ENCODE data around the gene SLC66A3. TPM values are rescaled to one million over a fixed set of nuclear protein-coding genes. Genes with fewer than 3 reads are reported as not detected.

SLC66A3 gene
- polyA plus RNA-seq, 1 donor from 2014 or later: 7.0 TPM

DNA sequence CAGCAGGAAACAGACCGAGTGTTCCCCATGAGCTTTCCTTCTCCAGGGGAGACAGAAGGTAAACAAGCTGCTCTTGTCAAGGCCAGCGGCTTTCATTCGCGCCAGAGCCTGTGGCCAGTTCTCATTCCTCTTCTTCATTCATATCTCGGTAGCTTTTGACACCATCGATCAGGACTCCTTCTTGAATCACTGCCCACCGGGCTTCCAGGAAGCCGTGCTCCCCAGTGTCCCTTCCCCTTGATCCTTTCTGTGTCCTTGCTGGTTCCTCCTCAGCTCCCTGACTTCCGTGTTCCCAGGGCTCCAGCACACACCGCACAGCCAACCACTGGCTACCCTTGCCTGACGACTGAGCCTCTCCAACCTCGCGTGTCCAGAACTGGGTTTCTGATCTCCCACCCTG is 14.1 kb downstream of the SLC66A3 start:
- no peak overlapping the region for H3K4me2 ChIP-seq (ENCODE audit: low read length)
- no peaks in the 10 kb centered on the region for H3K9me2 ChIP-seq (ENCODE audit: insufficient read depth, low read length)
- no peaks in the 10 kb centered on the region for H3K27me3 ChIP-seq (ENCODE audit: insufficient read depth, low read depth, low read length)
- no peaks in the 10 kb centered on the region for H3F3A ChIP-seq (ENCODE audit: insufficient read depth, low read length, poor library complexity, severe bottlenecking)
- H3K9ac ChIP-seq (ENCODE audit: low read length): no peak overlapping the region
- no peaks in the 10 kb centered on the region for H3K79me2 ChIP-seq (replicated peaks; ENCODE audit: insufficient read depth, low read length)
- H4K20me1 ChIP-seq (ENCODE audit: insufficient read depth): no peaks in the 10 kb centered on the region
- no peak overlapping the region for H3K4me3 ChIP-seq (ENCODE audit: low read length)
- no peaks in the 10 kb centered on the region for H3K36me3 ChIP-seq (ENCODE audit: insufficient read depth, low read length)
- no peaks in the 10 kb centered on the region for H3K9me3 ChIP-seq (ENCODE audit: low read length)
- TF ChIP-seq EZH2 (IDR thresholded peaks at IDR 0.05; ENCODE audit: borderline replicate concordance, insufficient read depth, low read length, poor library complexity, severe bottlenecking) (no peak), MXI1 (conservative IDR thresholded peaks at IDR 0.05; ENCODE audit: poor library complexity, severe bottlenecking) (no peak), EP300 (conservative IDR thresholded peaks at IDR 0.05; ENCODE audit: poor library complexity, severe bottlenecking) (no peak), SMC3 (conservative IDR thresholded peaks at IDR 0.05; ENCODE audit: poor library complexity) (no peak), RAD21 (conservative IDR thresholded peaks at IDR 0.05) (no peak), TAF1 (IDR thresholded peaks at IDR 0.05; ENCODE audit: low read depth) (no peak), POLR2AphosphoS5 (IDR thresholded peaks at IDR 0.05) (no peak)
- TF ChIP-seq, protein P1, sequence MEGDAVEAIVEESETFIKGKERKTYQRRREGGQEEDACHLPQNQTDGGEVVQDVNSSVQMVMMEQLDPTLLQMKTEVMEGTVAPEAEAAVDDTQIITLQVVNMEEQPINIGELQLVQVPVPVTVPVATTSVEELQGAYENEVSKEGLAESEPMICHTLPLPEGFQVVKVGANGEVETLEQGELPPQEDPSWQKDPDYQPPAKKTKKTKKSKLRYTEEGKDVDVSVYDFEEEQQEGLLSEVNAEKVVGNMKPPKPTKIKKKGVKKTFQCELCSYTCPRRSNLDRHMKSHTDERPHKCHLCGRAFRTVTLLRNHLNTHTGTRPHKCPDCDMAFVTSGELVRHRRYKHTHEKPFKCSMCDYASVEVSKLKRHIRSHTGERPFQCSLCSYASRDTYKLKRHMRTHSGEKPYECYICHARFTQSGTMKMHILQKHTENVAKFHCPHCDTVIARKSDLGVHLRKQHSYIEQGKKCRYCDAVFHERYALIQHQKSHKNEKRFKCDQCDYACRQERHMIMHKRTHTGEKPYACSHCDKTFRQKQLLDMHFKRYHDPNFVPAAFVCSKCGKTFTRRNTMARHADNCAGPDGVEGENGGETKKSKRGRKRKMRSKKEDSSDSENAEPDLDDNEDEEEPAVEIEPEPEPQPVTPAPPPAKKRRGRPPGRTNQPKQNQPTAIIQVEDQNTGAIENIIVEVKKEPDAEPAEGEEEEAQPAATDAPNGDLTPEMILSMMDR (IDR thresholded peaks at IDR 0.05; ENCODE audit: poor library complexity, severe bottlenecking): no peak
- TF ChIP-seq, protein P2, sequence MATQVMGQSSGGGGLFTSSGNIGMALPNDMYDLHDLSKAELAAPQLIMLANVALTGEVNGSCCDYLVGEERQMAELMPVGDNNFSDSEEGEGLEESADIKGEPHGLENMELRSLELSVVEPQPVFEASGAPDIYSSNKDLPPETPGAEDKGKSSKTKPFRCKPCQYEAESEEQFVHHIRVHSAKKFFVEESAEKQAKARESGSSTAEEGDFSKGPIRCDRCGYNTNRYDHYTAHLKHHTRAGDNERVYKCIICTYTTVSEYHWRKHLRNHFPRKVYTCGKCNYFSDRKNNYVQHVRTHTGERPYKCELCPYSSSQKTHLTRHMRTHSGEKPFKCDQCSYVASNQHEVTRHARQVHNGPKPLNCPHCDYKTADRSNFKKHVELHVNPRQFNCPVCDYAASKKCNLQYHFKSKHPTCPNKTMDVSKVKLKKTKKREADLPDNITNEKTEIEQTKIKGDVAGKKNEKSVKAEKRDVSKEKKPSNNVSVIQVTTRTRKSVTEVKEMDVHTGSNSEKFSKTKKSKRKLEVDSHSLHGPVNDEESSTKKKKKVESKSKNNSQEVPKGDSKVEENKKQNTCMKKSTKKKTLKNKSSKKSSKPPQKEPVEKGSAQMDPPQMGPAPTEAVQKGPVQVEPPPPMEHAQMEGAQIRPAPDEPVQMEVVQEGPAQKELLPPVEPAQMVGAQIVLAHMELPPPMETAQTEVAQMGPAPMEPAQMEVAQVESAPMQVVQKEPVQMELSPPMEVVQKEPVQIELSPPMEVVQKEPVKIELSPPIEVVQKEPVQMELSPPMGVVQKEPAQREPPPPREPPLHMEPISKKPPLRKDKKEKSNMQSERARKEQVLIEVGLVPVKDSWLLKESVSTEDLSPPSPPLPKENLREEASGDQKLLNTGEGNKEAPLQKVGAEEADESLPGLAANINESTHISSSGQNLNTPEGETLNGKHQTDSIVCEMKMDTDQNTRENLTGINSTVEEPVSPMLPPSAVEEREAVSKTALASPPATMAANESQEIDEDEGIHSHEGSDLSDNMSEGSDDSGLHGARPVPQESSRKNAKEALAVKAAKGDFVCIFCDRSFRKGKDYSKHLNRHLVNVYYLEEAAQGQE (IDR thresholded peaks at IDR 0.05; ENCODE audit: borderline replicate concordance): no peak
- no peak overlapping the region for H2AFZ ChIP-seq (ENCODE audit: low read depth, low read length)
- H3K27ac ChIP-seq (ENCODE audit: low read length): no peak overlapping the region

DNA sequence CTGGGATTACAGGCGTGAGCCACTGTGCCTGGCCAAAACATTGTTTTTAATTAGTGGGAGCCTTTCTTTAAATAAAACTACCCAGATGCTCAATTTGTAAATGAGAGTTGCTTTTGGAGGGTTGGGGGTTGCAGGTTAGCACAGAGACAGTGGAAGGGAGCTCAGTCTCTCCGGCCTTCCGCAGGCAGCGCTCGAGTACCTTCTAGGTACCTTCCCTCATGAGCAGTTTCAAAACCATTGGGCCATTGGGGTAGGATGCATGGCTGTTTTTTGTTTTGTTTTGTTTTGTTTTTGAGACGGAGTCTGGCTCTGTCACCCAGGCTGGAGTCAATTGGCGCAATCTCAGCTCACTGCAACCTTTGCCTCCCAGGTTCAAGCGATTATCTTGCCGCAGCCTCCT is 19.0 kb downstream of the SLC66A3 start:
- Histone ChIP-seq H3K27ac (ENCODE audit: low read length) (no peak overlapping the region), H3K9ac (ENCODE audit: low read length) (no peak overlapping the region), H3K4me2 (ENCODE audit: low read length) (no peak overlapping the region), H3K36me3 (ENCODE audit: insufficient read depth, low read length) (no peaks in the 10 kb centered on the region), H3F3A (ENCODE audit: insufficient read depth, low read length, poor library complexity, severe bottlenecking) (no peaks in the 10 kb centered on the region), H3K9me2 (ENCODE audit: insufficient read depth, low read length) (no peaks in the 10 kb centered on the region), H2AFZ (ENCODE audit: low read depth, low read length) (no peak overlapping the region), H3K27me3 (ENCODE audit: insufficient read depth, low read depth, low read length) (no peaks in the 10 kb centered on the region), H3K4me3 (ENCODE audit: low read length) (no peak overlapping the region), H4K20me1 (ENCODE audit: insufficient read depth) (no peaks in the 10 kb centered on the region), H3K79me2 (replicated peaks; ENCODE audit: insufficient read depth, low read length) (no peaks in the 10 kb centered on the region), H3K9me3 (ENCODE audit: low read length) (no peaks in the 10 kb centered on the region)
- TF ChIP-seq RAD21 (conservative IDR thresholded peaks at IDR 0.05) (no peak), MXI1 (conservative IDR thresholded peaks at IDR 0.05; ENCODE audit: poor library complexity, severe bottlenecking) (no peak), SMC3 (conservative IDR thresholded peaks at IDR 0.05; ENCODE audit: poor library complexity) (no peak), EP300 (conservative IDR thresholded peaks at IDR 0.05; ENCODE audit: poor library complexity, severe bottlenecking) (no peak)
- TF ChIP-seq, protein P1 (IDR thresholded peaks at IDR 0.05; ENCODE audit: poor library complexity, severe bottlenecking): no peak
- TF ChIP-seq, protein P2 (IDR thresholded peaks at IDR 0.05; ENCODE audit: borderline replicate concordance): no peak

Data from neural cell (in vitro differentiated cells).